Right kidney (tissue), 1 donor: ENCODE data around the gene AHRR.
"Not testable (repeated sequence)": the region's sequence is repeated elsewhere in the genome, so short reads cannot be mapped to it uniquely, and the experiment has no call there.

Experiments used
- DNase-seq: peaks from one replicate; pipeline ENCODE4 v3.0.0-alpha.2; 2016

The AHRR gene

GRCh38 chr5:396531-396961 lies 75.0 kb downstream of the AHRR start:
- DNase-seq: no peak

DNA sequence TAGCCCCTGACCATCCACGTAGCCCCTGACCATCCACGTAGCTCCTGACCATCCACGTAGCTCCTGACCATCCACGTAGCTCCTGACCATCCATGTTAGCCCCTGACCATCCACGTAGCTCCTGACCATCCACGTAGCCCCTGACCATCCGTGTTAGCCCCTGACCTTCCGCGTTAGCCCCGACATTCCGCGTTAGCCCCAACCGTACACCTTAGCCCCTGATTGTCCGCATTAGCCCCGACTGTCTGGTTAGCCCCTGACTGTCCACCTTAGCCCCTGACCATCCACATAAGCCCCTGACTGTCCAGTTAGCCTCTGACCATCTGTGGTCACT lies 76.6 kb downstream of the AHRR start:
- DNase-seq: not testable (repeated sequence)

- no peak for DNase-seq
Measured at GRCh38 chr5:398475-399295, 77.2 kb downstream of the AHRR start.

- peak; percentile 76 for DNase-seq
Measured at GRCh38 chr5:399296-400281, 78.1 kb downstream of the AHRR start.

GRCh38 chr5:400282-401145 lies 79.0 kb downstream of the AHRR start:
- no peak for DNase-seq

DNA sequence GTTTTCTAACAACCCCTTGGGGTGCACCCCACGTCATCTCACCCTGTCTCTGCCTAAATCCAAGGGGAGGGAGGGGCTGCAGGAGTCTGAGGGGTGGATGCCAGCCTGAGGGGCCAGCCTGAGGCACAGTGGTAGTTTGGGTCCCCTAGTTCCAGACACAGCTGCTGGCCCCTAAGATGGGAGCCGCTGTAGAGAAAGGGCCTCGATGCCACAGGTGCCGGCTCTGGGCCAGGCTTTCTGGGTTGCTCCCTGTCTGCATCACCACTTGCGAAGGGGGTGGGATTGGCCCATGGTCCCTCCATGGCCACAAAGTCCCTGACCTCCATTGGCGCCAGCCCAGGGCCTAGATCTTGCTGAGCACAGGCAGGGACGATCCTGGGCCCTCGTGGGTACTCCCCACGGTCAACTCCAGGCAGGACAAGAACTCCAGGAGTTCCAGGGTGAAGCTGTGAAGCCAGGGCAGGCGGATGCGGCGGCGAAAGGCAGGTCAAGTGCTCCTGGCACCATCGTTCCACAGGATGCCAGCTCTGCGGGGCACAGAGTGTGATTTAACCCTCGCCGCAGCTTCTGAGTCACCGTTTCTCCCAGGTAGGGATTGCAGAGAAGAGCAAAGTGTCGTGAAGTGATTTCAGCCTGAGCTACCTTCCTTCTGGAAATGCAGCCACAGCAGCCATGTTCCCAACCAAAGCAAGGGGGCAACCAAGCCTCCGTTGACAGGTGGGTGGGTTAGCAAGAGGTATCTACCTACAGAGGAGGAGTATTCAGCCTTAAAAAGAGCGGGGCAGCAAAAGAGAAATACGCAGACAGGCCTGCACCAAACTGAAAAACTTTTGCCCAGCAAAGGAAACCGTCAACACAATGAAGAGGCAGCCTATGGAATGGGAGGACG lies 79.9 kb downstream of the AHRR start:
- no peak for DNase-seq

GRCh38 chr5:402219-402614 lies 80.7 kb downstream of the AHRR start:
- not testable (repeated sequence) for DNase-seq

DNA sequence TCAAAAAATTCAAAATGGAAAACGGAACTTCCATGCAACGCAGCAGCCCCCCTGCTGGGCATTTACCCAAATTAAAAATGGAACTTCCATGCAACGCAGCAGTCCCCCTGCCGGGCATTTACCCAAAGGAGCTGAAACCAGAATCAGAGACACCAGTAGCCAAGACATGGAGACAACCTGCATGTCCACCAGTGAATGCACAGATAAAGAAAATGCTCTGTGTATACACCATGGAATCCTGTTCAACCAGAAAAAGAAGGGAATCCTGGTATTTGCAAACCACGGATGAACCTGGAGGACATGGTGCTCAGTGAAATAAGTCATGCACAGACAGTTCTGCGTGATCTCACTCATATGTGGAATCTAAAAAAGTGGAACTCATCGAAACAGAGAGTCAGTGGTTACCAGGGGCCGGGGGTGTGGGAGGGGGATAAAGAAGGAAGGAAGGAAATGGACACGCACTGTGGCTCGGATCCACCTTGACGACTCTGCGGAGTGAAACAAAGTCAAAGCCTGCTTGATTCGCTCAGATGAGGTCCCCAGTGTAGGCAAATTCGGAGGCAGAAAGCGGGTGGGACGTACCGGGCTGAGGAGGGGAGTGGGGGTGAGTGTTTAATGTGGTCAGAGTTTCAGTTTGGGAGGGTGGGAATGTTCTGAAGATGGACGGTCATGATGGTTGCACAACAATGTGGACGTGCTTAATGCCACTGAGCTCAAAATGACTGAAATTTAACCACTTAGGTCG lies 81.3 kb downstream of the AHRR start:
- no peak for DNase-seq

- DNase-seq: no peak
Measured at GRCh38 chr5:403995-404394, 82.5 kb downstream of the AHRR start.

DNA sequence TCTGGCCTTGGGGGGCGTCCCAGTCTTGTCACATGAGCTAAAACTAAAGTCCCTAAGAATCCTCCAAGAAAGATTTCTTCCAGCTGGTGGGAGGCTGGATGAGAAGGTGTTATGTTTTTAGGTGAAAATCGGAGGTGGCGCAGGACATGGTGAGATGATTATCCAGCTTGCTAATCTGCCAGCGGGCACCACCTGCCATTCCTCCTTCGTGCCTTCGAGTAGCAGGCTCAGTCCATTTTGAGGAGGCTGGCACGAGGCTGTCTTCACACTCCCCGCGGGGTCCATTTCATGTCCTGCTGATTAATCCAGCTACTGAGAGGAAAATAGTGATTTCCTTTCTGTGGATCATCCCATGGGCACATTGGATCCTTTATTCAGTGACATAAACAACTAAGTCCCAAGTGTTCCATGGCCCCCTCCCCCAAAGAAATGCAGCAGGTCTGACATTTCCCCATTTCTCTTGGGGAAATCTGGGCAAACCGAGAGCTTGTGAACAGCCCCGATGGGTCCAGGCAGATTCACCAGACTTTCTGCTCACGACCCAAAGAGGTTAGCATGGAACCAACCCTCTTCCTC lies 83.2 kb downstream of the AHRR start:
- no peak for DNase-seq

- DNase-seq: no peak
Measured at GRCh38 chr5:405421-405820, 83.9 kb downstream of the AHRR start.

GRCh38 chr5:406041-406440 lies 84.5 kb downstream of the AHRR start:
- no peak for DNase-seq

DNA sequence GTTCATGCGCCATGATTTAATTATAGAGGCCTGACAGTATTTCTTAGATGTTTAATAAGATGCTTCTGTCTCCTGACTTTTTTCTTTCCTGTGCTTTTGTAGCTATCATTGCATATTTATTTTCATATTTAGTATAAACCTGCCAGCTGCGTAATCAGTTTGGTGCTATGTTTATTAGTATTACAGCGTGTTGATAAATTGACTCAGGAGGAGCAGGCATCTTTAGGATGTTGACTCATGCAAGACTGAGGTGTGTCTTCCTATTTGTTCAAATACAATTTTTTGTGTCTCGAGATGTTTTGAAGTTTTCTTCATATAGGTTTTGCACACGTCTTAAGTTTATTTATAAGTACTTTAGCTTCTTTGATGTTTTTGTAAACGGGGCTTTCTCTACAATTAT lies 85.5 kb downstream of the AHRR start:
- no peak for DNase-seq

DNA sequence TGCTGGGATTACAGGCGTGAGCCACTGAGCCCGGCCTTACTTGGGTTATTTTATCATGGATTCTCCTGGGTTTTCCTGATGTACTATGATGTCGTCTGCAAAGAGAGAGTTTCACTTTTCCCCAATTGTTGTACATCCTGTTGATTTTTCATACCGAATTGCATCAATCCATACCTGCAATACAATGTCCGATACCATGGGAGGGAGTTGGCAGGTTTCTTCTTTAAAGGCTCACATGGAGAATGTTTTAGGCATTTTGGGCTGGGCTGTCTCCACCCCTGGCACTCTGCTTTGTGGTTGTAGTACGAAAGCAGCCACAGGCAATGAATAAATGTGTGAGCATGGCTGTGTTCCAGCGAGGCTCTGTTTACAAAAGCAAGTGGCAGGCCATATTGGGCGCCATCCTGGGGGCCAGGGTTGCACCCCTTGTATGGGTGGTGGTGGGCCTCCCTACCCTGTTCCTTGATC lies 86.3 kb downstream of the AHRR start:
- no peak for DNase-seq

DNA sequence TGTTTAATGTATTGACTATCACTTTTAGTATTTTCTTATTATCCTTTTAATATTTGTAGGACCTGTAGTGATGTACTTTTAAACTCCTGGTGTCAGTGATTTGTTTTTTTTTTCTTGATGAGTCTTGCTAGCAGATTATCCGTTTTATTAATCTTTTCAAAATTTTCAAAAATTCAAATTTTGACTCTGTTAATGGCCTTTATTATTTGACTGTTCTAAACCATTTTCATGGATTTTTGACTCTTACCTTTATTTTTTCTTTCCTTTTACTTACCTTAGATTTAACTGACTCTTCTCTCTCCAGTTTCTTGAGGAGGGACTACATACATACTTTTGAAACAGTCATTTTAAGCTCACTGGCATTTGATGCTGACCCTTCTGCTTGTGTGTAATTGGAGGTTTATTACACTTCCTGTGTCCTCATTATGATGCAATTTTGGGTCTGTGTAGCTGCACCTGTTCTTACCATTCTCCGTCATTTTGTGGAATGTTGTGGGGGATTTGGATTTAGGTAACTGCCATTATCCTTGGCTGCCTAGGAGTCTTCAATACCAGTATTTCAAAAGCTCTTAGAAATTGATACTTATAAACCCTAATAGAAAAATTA lies 89.5 kb downstream of the AHRR start:
- no peak for DNase-seq

GRCh38 chr5:411728-412127 lies 90.2 kb downstream of the AHRR start:
- no peak for DNase-seq

DNA sequence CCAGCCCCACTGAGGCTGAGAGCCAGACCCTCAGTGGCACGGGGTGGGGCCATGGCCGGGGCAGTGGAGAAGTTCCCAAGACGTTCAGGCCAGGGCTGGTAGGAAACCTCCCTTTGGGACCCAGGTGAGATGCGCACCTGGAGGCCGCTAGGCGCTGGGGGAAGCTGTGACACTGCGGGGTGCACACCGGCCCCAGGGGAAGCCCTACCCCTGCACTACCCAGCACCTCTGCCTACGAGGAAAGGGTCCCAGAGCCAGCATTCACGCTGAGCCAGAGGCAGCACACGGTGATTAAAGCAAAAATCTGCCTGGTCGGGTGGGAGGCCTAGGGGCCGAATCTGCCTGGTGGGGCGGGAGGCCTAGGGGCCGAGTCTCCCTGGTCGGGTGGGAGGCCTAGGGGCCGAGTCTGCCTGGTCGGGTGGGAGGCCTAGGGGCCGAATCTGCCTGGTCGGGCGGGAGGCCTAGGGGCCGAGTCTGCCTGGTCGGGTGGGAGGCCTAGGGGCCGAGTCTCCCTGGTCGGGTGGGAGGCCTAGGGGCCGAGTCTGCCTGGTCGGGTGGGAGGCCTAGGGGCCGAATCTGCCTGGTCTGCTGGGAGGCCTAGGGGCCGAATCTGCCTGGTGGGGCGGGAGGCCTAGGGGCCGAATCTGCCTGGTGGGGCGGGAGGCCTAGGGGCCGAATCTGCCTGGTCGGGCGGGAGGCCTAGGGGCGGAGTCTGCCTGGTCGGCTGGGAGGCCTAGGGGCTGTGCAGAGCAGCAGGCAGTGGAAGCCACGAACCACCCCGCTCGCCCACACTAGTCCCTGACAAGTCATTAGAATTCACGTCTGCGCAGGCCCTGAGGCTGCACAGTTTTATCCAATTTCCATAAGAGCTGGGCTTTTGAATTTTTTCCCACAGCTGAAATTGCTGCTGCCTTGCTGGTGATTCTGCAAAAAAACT lies 93.7 kb downstream of the AHRR start:
- DNase-seq: peak; percentile 16

DNA sequence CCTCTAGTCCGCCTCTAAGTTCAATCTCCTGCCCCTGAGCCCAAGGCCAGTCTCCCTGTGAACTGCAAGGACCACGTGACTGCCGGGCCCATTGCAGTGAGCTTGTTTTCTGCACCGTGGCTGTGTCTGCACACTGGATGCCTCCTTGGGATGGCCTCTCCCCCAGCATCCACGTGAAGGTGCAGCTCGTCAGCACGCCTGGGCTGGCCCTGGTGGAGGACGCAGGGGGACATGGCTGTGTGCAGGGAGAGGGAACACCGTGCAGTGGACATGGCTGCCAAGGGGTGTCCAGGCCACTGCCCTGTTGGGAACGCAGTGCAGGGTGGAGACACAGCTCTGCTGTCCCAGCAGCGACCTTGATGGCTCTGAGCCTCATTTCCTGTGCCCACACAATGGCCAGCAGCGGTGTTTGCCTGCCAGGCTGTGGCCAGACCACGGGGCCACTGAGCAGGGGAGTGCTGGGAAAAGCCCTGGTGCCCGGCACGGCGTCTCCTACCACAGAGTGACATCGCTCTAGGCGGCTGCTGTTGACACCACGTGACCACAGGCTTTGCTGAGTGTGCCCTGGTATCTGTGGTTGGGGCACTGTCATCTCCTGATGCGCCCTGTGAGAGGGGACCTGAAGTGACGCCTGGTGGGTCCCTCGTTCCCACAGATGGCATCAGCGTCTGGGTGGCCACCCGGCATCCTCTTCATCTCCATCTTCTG lies 94.6 kb downstream of the AHRR start:
- no peak for DNase-seq
